HFF-Myc (cell line): ENCODE measurements around the gene TP53BP1.

ENCODE experiments used
- DNase-seq: peaks from one replicate; pipeline ENCODE4 v3.0.0-alpha.2; 2011; ENCODE audit warnings: low read depth; ENCODE audit errors: extremely low read depth
- H3K4me3 ChIP-seq: replicated peaks from 2 replicates; pipeline ENCODE4 v1.5.1; 2011; ENCODE audit warnings: low read depth, mild to moderate bottlenecking, control low read depth, low read length
- TF ChIP-seq, protein P1 (sequence below): IDR thresholded peaks from 2 replicates; pipeline ENCODE4 v1.5.1; 2012; ENCODE audit warnings: mild to moderate bottlenecking, low read depth, low read length, control low read depth; ENCODE audit errors: missing control alignments

Gene TP53BP1

DNA sequence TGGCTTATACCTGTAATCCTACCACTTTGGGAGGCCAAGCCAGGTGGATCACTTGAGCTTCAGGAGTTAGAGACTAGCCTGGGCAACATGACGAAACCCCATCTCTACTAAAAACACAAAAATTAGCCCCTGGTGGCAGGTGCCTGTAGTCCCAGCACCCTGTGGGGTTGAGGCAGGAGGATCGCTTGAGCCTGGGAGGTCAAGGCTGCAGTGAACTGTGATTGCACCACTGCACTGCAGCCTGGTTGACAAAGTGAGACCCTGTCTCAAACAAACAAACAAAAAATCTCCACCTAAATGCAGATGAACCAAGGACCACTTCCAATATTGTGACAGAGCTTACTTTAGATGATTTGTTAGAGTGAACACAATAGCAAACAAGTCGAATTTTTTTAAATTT is 53.7 kb downstream of the TP53BP1 start:
- no peak overlapping the region for H3K4me3 ChIP-seq
- TF ChIP-seq, protein P1, sequence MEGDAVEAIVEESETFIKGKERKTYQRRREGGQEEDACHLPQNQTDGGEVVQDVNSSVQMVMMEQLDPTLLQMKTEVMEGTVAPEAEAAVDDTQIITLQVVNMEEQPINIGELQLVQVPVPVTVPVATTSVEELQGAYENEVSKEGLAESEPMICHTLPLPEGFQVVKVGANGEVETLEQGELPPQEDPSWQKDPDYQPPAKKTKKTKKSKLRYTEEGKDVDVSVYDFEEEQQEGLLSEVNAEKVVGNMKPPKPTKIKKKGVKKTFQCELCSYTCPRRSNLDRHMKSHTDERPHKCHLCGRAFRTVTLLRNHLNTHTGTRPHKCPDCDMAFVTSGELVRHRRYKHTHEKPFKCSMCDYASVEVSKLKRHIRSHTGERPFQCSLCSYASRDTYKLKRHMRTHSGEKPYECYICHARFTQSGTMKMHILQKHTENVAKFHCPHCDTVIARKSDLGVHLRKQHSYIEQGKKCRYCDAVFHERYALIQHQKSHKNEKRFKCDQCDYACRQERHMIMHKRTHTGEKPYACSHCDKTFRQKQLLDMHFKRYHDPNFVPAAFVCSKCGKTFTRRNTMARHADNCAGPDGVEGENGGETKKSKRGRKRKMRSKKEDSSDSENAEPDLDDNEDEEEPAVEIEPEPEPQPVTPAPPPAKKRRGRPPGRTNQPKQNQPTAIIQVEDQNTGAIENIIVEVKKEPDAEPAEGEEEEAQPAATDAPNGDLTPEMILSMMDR, result no peak
- no peak for DNase-seq

DNA sequence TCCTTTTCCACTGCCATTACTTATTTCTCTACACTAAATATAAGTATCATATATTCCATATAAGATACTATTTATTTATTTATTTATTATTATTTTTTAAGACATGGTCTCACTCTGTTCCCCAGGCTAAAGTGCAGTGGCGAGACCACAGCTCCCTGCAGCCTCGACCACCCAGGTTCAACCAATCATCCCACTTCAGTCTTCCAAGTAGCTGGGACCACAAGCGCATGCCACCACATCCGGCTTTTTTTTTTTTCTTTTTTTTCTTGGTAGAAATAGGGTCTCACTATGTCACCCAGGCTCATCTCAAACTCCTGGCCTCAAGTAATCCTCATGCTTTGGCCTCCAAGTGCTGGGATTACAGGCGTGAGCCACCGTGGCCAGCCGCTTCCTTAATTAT is 56.6 kb downstream of the TP53BP1 start:
- DNase-seq, result no peak
- TF ChIP-seq, protein P1, result no peak
- H3K4me3 ChIP-seq, result no peak overlapping the region

DNA sequence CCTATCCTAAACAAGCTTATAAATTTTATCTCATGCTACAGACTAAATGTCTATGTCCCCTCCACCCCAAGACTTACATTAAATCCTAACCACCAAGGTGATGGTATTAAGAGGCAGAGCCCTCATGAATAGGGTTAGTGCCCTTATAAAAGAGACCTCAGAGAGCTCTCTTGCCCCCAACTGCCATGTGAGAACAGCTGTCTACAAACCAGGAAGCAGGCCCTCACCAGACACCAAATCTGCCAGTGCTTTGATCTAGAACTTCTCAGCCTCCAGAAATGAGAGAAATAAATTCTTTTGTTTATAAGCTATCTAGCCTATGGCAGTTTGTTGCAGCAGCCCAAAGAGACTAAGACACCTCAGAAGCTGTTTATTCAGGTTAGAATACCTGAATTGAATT is 58.5 kb downstream of the TP53BP1 start:
- TF ChIP-seq, protein P1, result no peak
- H3K4me3 ChIP-seq, result no peak overlapping the region
- DNase-seq, result no peak

DNA sequence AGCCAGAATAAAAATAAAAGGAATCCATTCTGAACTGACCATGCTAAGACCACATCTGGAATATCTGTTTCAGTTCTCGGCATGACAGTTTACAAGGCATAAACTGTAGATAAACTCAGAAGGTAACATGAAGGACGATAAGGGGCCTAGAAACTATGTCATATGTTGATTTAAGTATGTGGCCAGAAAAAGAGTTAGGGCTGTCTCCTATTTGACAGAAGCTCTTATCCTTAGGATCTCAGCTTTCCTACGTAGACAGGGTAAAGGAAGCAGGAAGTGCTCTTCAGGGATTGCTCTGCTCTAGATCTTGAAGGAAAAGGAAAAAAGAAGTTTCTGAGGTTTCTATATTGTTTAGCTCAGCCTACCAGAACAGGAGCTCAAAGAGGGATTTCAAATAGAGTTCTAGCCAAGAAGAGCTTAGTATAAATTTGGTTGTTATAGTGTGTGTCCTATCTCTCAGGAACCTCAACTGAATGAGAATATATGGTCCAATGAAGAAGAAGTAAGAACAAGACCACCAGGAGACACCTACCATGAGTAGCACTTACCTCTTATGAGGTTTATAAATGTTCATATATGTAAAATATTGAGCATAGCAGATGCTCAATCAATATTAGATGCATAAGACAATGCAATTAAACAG is 59.2 kb downstream of the TP53BP1 start:
- no peak for DNase-seq
- TF ChIP-seq, protein P1, result no peak
- H3K4me3 ChIP-seq, result no peak overlapping the region

DNA sequence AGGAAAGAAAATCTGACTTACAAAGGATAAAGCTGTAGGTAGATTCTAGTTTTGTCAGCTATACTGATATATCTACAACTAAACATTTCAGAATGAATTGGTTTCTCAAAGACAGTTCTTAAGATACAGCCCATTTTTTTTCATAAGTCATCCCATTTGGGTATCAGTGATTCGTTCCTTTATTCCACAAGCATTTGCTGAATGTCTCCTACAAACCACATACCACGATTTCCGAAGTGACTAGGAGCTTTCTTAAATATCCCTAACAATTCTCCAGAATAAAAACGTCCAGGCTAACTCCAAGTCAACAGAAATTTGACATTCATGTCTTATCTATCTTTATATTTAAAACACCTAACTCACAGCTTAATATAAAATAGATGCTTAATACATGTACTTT is 59.8 kb downstream of the TP53BP1 start:
- no peak overlapping the region for H3K4me3 ChIP-seq
- DNase-seq, result no peak
- TF ChIP-seq, protein P1, result no peak

DNA sequence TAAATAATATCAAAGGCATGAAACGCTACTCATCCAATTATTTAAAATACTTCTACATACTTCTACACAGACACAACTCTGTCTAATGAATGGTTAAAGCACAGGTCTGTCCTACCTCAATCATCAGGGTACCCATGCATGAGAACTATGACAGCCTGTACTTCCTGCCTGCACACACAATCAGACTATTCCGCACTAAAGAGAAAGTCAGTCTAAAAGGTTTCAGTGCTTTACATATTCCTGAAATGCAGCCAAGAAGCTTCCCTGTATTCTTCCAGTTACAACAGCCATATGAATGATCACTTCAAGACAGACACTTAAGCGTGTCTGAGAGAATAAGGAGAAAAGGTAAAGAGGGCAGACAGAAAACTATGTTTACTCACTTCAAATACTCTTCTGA is 63.3 kb downstream of the TP53BP1 start:
- no peak overlapping the region for H3K4me3 ChIP-seq
- DNase-seq, result no peak
- TF ChIP-seq, protein P1, result no peak

DNA sequence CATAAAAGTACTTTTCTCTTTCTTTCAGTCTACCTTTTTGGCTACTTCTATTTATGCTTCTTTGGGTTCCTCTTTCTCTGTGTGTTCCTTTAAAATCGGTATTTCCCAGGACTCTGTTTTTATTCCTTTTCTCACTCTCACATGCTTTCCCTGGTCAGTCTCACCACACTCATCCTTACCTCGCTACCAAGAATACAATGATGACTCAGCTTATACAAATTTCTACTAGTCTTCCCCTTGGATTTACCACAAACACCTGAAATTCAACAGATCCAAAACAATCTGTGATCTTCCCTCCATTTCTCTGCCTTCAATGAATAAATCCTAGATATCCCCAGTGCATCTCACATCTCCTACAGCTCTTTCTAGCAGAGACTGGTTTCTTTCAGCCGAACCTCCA is 69.2 kb downstream of the TP53BP1 start:
- TF ChIP-seq, protein P1, result no peak

More for the DNA sequence above, 69.2 kb downstream of the TP53BP1 start:
- no peak overlapping the region for H3K4me3 ChIP-seq
- no peak for DNase-seq
